Stomach (tissue), 9 donors: Measurements from ENCODE around the gene RAP2A. TPM values are rescaled to one million over a fixed set of nuclear protein-coding genes. Genes with fewer than 3 reads are reported as not detected.

Experiments
- DNase-seq, 2 donors: peaks; one replicate each; pipeline versions ENCODE4 v3.0.0 to v3.0.0-alpha.2; 2013 to 2019
- H3K27ac ChIP-seq, 5 donors: fragments of 200-600 bp in 4 of 5; sonication (generic) in 4 of 5; one replicate each; pipeline ENCODE4 v1.5.1; 2013 to 2019; ENCODE audit warnings: mild to moderate bottlenecking in 1 of 5, moderate library complexity in 1 of 5
- H3K27me3 ChIP-seq, 3 donors: fragments of 200-600 bp; sonication (generic); one replicate each; pipeline ENCODE4 v1.5.1; 2017 to 2019; ENCODE audit warnings: mixed run types in 1 of 3
- H3K36me3 ChIP-seq, 4 donors: fragments of 200-600 bp; sonication (generic); 1 replicate in 3 of 4; 2 replicates in 1 of 4; pipeline ENCODE4 v1.5.1; 2016 to 2019
- H3K4me1 ChIP-seq, 4 donors: fragments of 200-600 bp; sonication (generic); one replicate each; pipeline ENCODE4 v1.5.1; 2016 to 2019
- H3K4me3 ChIP-seq, 4 donors: fragments of 200-600 bp; sonication (generic) in 3 of 4; one replicate each; pipeline ENCODE4 v1.5.1; 2016 to 2019; ENCODE audit warnings: mild to moderate bottlenecking in 1 of 4
- H3K9me3 ChIP-seq, 4 donors: fragments of 200-600 bp; sonication (generic); one replicate each; pipeline ENCODE4 v1.5.1; 2016 to 2019
- EP300 ChIP-seq: sonication (generic); formaldehyde crosslinking; IDR thresholded peaks from one replicate; pipeline ENCODE4 v1.6.1; 2017; ENCODE audit warnings: antibody characterized with exemption
- POLR2A ChIP-seq, 4 donors: fragments of 450-650 bp; IDR thresholded peaks; one replicate each; pipeline ENCODE4 v1.6.1; 2016; ENCODE audit warnings: antibody characterized with exemption in 4 of 4, control low read depth in 2 of 4, mild to moderate bottlenecking in 1 of 4, moderate library complexity in 1 of 4
- POLR2AphosphoS5 ChIP-seq, 3 donors: sonication (generic); formaldehyde crosslinking; IDR thresholded peaks; one replicate each; pipeline ENCODE4 v1.6.1; 2016; ENCODE audit warnings: antibody characterized with exemption in 3 of 3
- WGBS, 5 donors: extraction: QIAGEN DNeasy Blood & Tissue Kit in 3 of 5; methylation state at CpG; one replicate each; pipeline versions ENCODE4 v1.1.5 to v1.1.7; 2013 to 2018; 5-methylcytosine and 5-hydroxymethylcytosine counted together
- intact Hi-C: fragments of 100-400 bp; cut with DNase I; formaldehyde crosslinking; loops from one replicate; pipeline ENCODE4 v1.15.1; 2023; ENCODE audit warnings: low total_unique reads
- polyA plus RNA-seq, 3 donors: library from polyadenylated mRNA; stranded (reverse); fragments of 200-250 nt; gene quantifications; one replicate each; pipeline ENCODE4 v1.2.3, GENCODE V29; 2013
- total RNA-seq, 5 donors: library from RNA; depleted of rRNA; stranded (reverse); fragments of >200 nt; gene quantifications; one replicate each; pipeline versions ENCODE4 v1.1.0 to v1.2.3, GENCODE V29; 2014 to 2016
- TF ChIP-seq, protein P1 (sequence below), 7 experiments: fragments of 450-650 bp in 4 of 7; fragments of 200-600 bp in 3 of 7; sonication (generic) in 3 of 7; IDR thresholded peaks; one replicate each; pipeline ENCODE4 v1.5.1; 2016 to 2019; ENCODE audit warnings: antibody characterized with exemption in 7 of 7, control low read depth in 2 of 7, mild to moderate bottlenecking in 1 of 7
- donor health status: healthy with polysubstance abuse.
- donor health status: Bipolar disorder and iron deficiency.
- donor health status: healthy.

Gene RAP2A
- total and polyA plus RNA-seq, 8 donors = 2.6 to 51.0 (median 8.6) TPM

DNA sequence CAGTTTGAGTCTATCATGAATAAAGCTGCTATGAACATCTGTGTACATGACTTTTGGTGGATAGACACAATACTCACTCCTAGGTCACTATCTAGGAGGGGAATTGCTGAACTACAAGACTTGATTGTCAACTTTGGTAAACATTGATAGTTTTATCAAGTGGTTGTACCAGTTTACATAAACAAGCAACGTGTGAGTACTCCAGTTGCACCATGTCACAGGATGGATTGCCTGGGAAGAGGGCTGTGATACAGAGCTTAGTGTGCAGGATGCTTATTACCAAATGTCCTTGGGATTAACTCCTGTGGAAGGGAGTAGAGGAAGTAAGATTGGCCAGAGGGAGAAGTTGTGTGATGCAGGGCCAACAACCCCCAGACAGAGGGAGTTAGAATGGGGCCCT, 37.7 kb downstream of the RAP2A start:
- no peak for TF ChIP-seq POLR2AphosphoS5 (IDR thresholded peaks at IDR 0.05)
- TF ChIP-seq, protein P1, sequence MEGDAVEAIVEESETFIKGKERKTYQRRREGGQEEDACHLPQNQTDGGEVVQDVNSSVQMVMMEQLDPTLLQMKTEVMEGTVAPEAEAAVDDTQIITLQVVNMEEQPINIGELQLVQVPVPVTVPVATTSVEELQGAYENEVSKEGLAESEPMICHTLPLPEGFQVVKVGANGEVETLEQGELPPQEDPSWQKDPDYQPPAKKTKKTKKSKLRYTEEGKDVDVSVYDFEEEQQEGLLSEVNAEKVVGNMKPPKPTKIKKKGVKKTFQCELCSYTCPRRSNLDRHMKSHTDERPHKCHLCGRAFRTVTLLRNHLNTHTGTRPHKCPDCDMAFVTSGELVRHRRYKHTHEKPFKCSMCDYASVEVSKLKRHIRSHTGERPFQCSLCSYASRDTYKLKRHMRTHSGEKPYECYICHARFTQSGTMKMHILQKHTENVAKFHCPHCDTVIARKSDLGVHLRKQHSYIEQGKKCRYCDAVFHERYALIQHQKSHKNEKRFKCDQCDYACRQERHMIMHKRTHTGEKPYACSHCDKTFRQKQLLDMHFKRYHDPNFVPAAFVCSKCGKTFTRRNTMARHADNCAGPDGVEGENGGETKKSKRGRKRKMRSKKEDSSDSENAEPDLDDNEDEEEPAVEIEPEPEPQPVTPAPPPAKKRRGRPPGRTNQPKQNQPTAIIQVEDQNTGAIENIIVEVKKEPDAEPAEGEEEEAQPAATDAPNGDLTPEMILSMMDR (IDR thresholded peaks at IDR 0.05) = no peak
- TF ChIP-seq POLR2A (IDR thresholded peaks at IDR 0.05) = no peak
- TF ChIP-seq EP300 = no peak
- intact Hi-C loops = no loop called here
- no peak overlapping the region for H3K4me3 ChIP-seq
- H3K36me3 ChIP-seq = no peaks in the 10 kb centered on the region
- H3K9me3 ChIP-seq = no peaks in the 10 kb centered on the region
- H3K27me3 ChIP-seq = no peaks in the 10 kb centered on the region
- H3K27ac ChIP-seq = no peak overlapping the region
- 13 to 33% (median 21%) methylated on average over 1 of the region's 1 CpG for WGBS, 5 donors
- no peak for DNase-seq
- peaks cover 0 to 5% (median 0%) of the 10 kb centered on the region in 4 donors for H3K4me1 ChIP-seq

DNA sequence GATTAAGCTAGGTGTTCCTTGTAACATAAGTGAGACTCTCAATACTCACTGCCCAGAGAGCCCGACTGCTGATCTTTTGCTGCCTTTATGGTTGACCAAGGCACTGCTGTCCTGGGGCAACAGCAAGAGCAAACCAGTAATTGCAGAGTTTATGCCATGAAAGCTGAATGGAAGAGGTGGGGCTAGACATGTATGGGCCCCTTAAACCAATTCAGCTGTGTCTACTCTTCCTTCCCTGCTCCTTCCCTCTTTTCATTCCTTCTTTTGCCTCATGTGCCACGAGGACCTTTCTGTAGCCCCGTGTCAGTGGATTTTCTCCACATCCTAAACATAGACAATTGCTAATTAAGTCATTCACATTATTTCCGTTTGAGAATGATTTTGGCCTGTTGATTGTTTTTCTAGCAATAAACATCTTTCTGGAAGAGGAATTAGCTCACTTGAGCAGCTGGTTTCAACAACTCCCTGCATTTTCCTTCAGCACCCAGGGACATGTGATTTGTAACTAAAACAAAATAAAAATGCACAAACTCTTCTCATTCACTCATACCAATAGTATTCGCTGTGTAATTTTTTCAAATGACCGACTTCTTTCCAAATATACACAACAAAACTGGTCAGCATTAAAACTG, 40.5 kb downstream of the RAP2A start:
- intact Hi-C loops = no loop called here

DNA sequence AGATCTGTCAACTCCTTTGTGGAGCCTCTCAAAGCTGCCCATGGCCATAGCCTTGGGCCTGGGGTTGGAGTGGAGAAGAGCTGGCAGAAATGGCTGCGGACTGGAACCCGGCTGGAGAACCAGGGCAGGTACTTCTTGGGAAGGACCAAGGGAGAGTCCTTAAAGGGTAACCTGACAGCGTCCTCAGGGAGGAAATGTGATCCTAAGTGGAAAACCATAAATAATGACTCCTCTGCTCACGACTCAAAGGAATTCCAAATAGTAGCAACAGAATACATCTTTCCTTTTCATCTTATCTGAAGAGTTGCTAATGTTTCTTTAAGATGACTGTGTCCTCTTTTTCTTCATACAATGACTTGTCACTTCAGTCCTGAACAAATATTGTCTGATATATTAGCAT, 41.0 kb downstream of the RAP2A start:
- Histone ChIP-seq H3K4me3 (no peak overlapping the region), H3K9me3 (no peaks in the 10 kb centered on the region), H3K27ac (peak overlapping the region in 2 of 5 donors; percentile 30 to 42), H3K4me1 (no peaks in the 10 kb centered on the region), H3K27me3 (no peaks in the 10 kb centered on the region), H3K36me3 (no peaks in the 10 kb centered on the region)
- DNase-seq = no peak
- no peak for TF ChIP-seq POLR2AphosphoS5 (IDR thresholded peaks at IDR 0.05)
- TF ChIP-seq, protein P1 (IDR thresholded peaks at IDR 0.05) = no peak
- TF ChIP-seq EP300 = no peak
- no peak for TF ChIP-seq POLR2A (IDR thresholded peaks at IDR 0.05)
- 54 to 66% (median 59%) methylated on average over 4 of the region's 4 CpGs for WGBS, 5 donors
- intact Hi-C loops = no loop called here

More for the DNA sequence above, 40.5 kb downstream of the RAP2A start:
- no peaks in the 10 kb centered on the region for H3K27me3 ChIP-seq
- H3K4me1 ChIP-seq = no peaks in the 10 kb centered on the region
- peak overlapping the region in 2 of 5 donors; percentile 30 to 42 for H3K27ac ChIP-seq
- H3K4me3 ChIP-seq = no peak overlapping the region
- H3K9me3 ChIP-seq = no peaks in the 10 kb centered on the region
- 62 to 76% (median 66%) methylated on average over 6 of the region's 6 CpGs for WGBS, 5 donors
- H3K36me3 ChIP-seq = no peaks in the 10 kb centered on the region
- TF ChIP-seq POLR2AphosphoS5 (IDR thresholded peaks at IDR 0.05) = no peak
- TF ChIP-seq EP300 = no peak
- peak in 1 of 2 donors; percentile 47 for DNase-seq

DNA sequence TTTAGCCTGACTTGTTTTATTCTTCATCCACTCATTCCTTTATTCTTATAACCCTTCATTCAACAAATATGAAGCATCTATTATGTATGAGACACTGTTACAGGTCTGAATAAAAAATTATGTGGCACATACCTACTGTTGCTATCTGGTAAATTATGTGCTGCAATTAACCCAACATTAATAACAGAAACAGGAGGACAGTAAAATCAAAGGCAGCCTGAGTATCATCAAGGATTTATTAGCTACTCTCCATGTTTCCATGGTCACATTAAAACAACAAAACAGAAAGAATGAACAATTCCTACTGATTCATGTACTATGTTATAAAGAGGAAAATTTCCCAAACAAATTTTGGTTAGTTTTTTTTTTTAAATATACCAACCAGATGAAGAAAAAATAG, 43.9 kb downstream of the RAP2A start:
- no peaks in the 10 kb centered on the region for H3K9me3 ChIP-seq
- no peaks in the 10 kb centered on the region for H3K4me1 ChIP-seq
- H3K4me3 ChIP-seq = no peak overlapping the region
- no peak for TF ChIP-seq EP300
- TF ChIP-seq, protein P1 (IDR thresholded peaks at IDR 0.05) = no peak
- no peak for TF ChIP-seq POLR2A (IDR thresholded peaks at IDR 0.05)
- no peak for TF ChIP-seq POLR2AphosphoS5 (IDR thresholded peaks at IDR 0.05)
- no peaks in the 10 kb centered on the region for H3K36me3 ChIP-seq
- H3K27ac ChIP-seq = no peak overlapping the region
- intact Hi-C loops = no loop called here
- no peaks in the 10 kb centered on the region for H3K27me3 ChIP-seq
- no peak for DNase-seq

DNA sequence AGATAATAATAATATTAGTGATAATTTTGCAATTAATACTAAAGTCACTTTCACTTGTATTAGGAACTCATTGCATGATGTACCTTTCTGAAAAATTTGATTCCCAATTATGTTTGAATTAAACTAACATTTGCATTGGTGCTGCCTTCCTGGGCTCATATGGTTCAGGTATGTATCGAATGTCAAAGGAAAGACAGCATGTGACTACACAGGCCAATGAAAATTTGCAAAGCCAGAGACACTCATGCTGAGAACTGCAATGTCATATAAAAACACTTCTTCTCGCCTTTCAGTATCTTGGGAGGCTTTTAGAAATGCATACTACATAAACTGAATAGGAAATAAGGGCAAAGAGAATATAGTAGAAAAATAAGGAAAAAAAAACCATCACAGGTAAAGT, 44.3 kb downstream of the RAP2A start:
- TF ChIP-seq, protein P1 (IDR thresholded peaks at IDR 0.05) = no peak
- TF ChIP-seq POLR2AphosphoS5 (IDR thresholded peaks at IDR 0.05) = no peak
- TF ChIP-seq POLR2A (IDR thresholded peaks at IDR 0.05) = no peak
- no peak for TF ChIP-seq EP300
- no peaks in the 10 kb centered on the region for H3K9me3 ChIP-seq
- intact Hi-C loops = no loop called here
- DNase-seq = no peak
- H3K27ac ChIP-seq = no peak overlapping the region
- no peaks in the 10 kb centered on the region for H3K36me3 ChIP-seq
- no peak overlapping the region for H3K4me3 ChIP-seq
- 89 to 96% (median 90%) methylated on average over 2 of the region's 2 CpGs for WGBS, 5 donors
- H3K4me1 ChIP-seq = no peaks in the 10 kb centered on the region
- H3K27me3 ChIP-seq = no peaks in the 10 kb centered on the region
